HCT116 (cell line): ENCODE measurements around the gene NAB1.

Source experiments
- CEBPB ChIP-seq: IDR thresholded peaks from 2 replicates; pipeline ENCODE4 v1.6.1; 2012; ENCODE audit warnings: low read depth
- CTCF ChIP-seq, 3 experiments: fragments of 200-600 bp in 1 of 3; sonication (generic) in 1 of 3; IDR thresholded peaks in 2 of 3; conservative IDR thresholded peaks in 1 of 3; 2 replicates each; pipeline ENCODE4 v1.5.1; 2012 to 2017; ENCODE audit warnings: low read depth in 2 of 3, low read length in 2 of 3, antibody characterized with exemption in 1 of 3, borderline replicate concordance in 1 of 3, control low read depth in 1 of 3, mild to moderate bottlenecking in 1 of 3, mixed read lengths in 1 of 3, mixed run types in 1 of 3, moderate library complexity in 1 of 3; ENCODE audit not compliant: insufficient read depth in 1 of 3
- EZH2 ChIP-seq: fragments of 200-600 bp; sonication (generic); IDR thresholded peaks from 2 replicates; pipeline ENCODE4 v1.6.1; 2017; ENCODE audit warnings: antibody characterized with exemption, mixed run types
- EZH2phosphoT487 ChIP-seq: fragments of 200-600 bp; IDR thresholded peaks from 2 replicates; pipeline ENCODE4 v1.6.1; 2018; ENCODE audit warnings: antibody characterized with exemption, borderline replicate concordance
- MAX ChIP-seq: IDR thresholded peaks from 2 replicates; pipeline ENCODE4 v1.6.1; 2012
- POLR2A ChIP-seq: IDR thresholded peaks from 2 replicates; pipeline ENCODE4 v1.7.0; 2011; ENCODE audit warnings: borderline replicate concordance; ENCODE audit not compliant: insufficient read depth, insufficient read length; ENCODE audit errors: extremely low read depth

DNA sequence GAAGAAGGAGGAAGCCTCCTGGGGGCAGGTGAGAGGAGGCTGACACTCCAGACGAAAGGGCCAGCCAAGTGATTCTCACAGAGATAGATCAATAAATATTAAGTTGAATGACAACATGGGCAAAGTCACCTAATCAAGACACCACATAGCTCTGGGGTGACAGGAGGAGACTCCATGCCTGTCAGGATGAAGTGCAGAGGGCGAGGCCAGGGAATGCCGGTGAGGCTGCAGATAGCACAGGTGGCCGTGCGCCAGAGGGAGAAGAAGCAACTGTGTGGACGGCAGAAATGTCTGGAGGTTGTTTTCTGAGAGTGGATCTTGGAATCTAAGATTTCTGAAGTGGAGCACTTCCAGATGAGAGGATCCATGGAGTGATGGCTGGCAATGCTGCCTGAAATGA is 71.4 kb downstream of the NAB1 start:
- TF ChIP-seq CTCF (IDR thresholded peaks at IDR 0.05 in 2 of 3, conservative IDR thresholded peaks at IDR 0.05 in 1 of 3; ENCODE audit: borderline replicate concordance in 1 of 3, insufficient read depth in 1 of 3, low read depth in 2 of 3, low read length in 2 of 3) (no peak), MAX (no peak), CEBPB (no peak), POLR2A (no peak), EZH2 (no peak), EZH2phosphoT487 (no peak)
